Activated CD4-positive, alpha-beta T cell treated with anti-CD3 and anti-CD28 coated beads for 1 hour (primary cell): ENCODE data around the gene SIAH2.

Experiments used
- DNase-seq: peaks from one replicate; pipeline ENCODE4 v3.0.0-alpha.2; 2020

SIAH2 gene

GRCh38 chr3:150773616-150774192, 10.7 kb upstream of the SIAH2 start:
- no peak for DNase-seq

- no peak for DNase-seq
Measured at GRCh38 chr3:150771600-150771999, 8.6 kb upstream of the SIAH2 start.

- no peak for DNase-seq
Measured at GRCh38 chr3:150770681-150771080, 7.7 kb upstream of the SIAH2 start.

GRCh38 chr3:150766742-150767141, 3.8 kb upstream of the SIAH2 start:
- no peak for DNase-seq

GRCh38 chr3:150765949-150766720, 3.2 kb upstream of the SIAH2 start:
- no peak for DNase-seq

- DNase-seq: no peak
Measured at GRCh38 chr3:150764967-150765366, 2.0 kb upstream of the SIAH2 start.

GRCh38 chr3:150764566-150764965, 1.6 kb upstream of the SIAH2 start:
- no peak for DNase-seq

- DNase-seq: no peak
Measured at GRCh38 chr3:150763841-150764483, 993 bp upstream of the SIAH2 start.

- no peak for DNase-seq
Measured at GRCh38 chr3:150762662-150763121, 277 bp downstream of the SIAH2 start.

GRCh38 chr3:150761831-150762661, 923 bp downstream of the SIAH2 start:
- DNase-seq: peak; percentile 18

GRCh38 chr3:150760431-150761200, 2.4 kb downstream of the SIAH2 start:
- no peak for DNase-seq

GRCh38 chr3:150759947-150760346, 3.0 kb downstream of the SIAH2 start:
- no peak for DNase-seq

GRCh38 chr3:150759319-150759718, 3.6 kb downstream of the SIAH2 start:
- no peak for DNase-seq

GRCh38 chr3:150757768-150758167, 5.2 kb downstream of the SIAH2 start:
- DNase-seq: no peak

GRCh38 chr3:150757364-150757763, 5.6 kb downstream of the SIAH2 start:
- DNase-seq: no peak

GRCh38 chr3:150756491-150757059, 6.4 kb downstream of the SIAH2 start:
- DNase-seq: no peak

GRCh38 chr3:150755902-150756301, 7.1 kb downstream of the SIAH2 start:
- DNase-seq: no peak

- no peak for DNase-seq
Measured at GRCh38 chr3:150754896-150755295, 8.1 kb downstream of the SIAH2 start.

- no peak for DNase-seq
Measured at GRCh38 chr3:150751781-150752263, 11.1 kb downstream of the SIAH2 start.

GRCh38 chr3:150749255-150749654, 13.7 kb downstream of the SIAH2 start:
- DNase-seq: no peak

GRCh38 chr3:150748684-150749047, 14.3 kb downstream of the SIAH2 start:
- no peak for DNase-seq
